HG02973 (cell line): Measurements from ENCODE around the gene LENG8.
"Not testable (repeated sequence)": the region's sequence is repeated elsewhere in the genome, so short reads cannot be mapped to it uniquely, and the experiment has no call there.

Experiments used
- ATAC-seq: cut with Tn5 transposase; IDR thresholded peaks from one replicate; pipeline ENCODE4 v1.9.1; 2021; ENCODE audit warnings: moderate library complexity; ENCODE audit not compliant: unreplicated experiment

LENG8 gene

DNA sequence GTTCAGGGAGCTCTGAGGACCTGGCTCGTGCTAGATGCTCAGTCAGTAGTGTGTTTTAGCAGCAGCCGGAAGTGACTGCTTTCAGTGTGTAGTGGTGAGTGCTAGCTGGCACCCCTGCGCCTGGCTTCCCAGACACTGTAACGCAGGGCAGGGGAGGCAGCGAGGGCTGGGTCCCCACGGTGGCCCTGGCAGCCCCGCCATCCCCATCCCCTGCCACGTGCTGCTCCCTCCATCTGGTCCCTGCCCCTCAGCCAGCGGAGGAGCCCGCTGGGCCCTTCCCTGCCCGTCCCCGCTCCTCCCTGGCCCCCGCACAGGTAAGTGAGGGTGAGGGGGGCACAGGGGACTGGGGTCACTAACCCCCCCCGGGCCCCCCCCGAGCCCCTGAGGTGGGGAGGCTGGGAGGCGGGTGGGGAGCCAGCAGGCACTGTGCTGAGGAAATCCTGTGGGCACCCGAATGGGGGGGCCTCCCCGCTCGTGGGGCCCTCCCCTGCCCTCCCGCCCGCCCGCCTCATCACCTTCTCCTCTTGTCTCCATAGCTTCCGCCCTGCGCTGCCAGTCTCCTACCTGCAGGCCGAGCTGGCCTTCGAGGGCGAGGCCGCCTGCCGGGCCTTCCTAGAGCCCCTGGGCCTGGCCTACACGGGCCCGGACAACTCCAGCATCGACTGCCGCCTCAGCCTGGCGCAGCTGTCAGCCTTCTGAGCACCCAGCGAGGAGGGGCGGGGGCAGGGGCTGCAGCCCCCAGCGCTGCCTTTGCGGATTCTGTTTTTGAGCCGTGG, 11.4 kb downstream of the LENG8 start:
- ATAC-seq = no peak

DNA sequence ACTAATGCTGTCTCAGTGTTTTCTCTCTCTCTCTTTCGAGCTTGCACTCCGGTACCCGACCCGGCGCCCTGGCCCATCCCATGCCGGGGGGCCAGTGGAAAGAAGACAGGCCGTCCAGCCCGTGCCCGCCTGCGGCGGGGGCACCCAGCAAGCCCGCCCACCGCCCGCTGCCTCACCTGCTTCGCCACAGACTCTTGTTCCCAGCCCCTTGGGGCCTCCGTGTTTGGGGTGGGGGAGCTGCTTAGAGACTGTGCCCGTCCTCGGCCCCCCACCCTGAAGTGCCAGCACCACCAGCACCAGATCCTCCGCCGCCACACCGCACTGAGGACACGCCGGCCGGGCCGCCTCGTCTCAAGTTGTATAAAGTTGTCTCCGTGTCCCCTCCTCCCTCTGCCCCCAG, 12.2 kb downstream of the LENG8 start:
- no peak for ATAC-seq

DNA sequence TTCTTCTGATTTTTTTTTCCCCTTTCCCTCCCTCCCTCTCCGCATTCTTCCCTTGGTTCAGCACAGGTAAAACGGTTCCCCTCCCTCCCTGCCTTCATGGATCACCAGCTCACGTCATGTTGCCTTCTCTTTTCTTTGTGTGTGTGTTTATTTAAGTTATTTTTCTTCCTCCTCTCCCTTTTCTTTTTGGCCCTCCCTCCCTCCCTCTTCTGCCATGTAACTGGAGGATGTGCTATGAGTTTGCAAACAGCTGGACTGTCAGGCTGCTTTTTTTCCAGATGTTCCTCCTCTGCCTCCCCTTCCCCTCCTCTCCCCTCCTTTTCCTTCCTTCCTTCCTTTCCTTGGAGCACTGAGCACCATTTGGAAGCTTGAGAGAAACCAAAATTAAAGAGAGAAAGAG, 12.6 kb downstream of the LENG8 start:
- no peak for ATAC-seq

GRCh38 chr19:54462047-54462654, 13.2 kb downstream of the LENG8 start:
- no peak for ATAC-seq

DNA sequence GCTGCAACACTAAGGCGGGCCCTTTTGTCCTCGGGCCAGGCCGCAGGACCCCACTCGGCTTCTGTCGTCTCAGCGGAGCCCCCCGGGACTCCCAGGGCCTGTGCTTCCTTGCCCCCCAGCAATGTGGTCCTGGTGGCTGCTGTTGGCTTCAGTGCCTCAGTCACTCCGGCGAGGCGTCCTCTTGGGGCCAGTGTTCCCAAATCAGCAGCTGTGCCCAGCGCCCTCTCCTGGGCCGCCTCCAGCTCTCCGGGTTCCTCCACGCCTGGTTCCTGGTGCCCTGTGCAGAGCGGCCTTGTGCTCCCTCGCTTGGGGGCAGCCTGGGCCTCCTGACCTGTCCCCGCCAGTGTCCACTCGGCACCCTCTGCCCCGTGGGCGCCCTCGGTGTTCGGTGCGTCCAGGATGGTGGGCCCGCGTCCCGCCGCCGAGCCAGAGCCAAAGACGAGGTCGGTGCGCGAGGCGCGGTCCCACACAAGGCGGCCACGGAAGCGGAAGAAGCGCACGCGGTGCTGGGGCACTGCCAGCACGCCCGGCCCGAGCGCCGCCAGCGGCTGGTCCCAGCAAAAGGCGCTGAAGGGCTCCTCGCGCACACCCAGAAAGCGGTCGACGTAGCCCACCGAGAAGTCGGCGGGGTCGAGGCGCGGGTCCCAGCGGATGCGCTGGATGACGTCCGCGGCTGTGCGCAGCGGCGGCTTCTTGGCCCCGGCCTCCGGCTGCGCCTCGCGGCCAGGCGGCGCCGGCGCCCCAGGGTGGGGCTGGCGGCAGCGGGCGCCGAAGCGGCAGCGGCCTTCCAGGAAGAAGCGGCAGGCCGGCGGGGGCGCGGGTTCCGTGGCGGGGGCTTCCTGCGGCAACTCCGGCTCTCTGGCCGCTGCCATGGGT, 13.9 kb downstream of the LENG8 start:
- ATAC-seq = peak; percentile 11

- ATAC-seq = peak; percentile 48
Observed at GRCh38 chr19:54463531-54464043, 14.6 kb downstream of the LENG8 start, which contains the start of gene LENG9. Gene LENG9 (minus strand): TSS chr19:54463778. CDS start chr19:54463526, 252 bp downstream.

DNA sequence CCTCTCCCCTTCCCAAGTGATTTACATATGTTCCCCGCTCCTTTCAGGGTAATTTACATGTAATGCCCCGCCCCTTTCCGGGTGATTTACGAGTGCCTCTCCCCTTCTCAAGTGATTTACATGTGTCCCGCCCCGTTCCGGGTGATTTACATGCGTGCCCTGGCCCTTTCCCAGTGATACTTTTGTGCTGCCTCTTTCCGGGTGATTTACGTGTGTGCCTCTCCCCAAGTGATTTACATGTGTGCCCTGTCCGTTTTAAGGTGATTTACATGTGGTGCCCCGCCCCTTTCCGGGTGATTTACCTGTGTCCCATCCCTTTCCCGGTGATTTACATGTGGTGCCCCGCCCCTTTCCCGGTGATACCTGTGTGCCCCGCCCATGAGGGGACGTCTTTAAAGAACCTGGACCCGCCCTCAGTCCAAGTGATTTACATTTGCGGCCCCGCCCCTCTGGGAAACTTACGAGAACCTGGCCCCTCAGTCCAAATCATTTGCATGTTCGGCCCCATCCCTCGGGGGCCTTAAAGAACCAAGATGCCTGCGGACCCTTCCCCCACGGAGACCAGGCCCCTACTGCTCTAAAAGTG, 15.1 kb downstream of the LENG8 start:
- ATAC-seq = peak; percentile 31

GRCh38 chr19:54464630-54465425, 15.8 kb downstream of the LENG8 start:
- ATAC-seq = peak; percentile 34

DNA sequence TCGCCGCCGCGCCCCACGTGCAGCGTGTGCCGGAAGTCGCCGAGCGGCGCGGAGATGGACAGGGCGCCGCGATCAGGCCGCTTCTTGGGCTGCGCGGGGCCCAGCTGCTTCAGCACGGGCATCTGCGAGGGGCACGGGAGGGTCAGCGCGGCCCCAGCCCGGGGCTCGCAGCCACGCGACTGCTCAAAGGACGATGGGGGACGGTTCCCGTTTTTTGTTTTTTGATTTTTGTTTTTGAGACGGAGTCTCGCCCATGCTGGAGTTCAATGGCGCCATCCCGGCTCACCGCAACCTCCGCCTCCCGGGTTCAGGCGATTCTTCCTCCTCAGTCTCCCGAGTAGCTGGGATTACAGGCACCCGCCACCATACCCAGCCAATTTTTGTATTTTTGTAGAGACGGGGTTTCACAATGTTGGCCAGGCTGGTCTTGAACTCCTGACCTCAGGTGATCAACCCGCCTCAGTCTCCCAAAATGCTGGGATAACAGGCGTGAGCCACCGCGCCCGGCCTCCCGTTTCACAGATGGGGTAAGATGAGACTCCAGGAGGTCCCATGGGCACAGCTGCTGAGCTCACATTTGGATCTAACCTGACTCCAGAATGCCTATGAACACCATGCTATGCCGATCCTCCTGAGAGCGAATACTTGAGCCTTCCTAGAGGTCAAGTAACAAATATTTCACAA, 16.6 kb downstream of the LENG8 start:
- no peak for ATAC-seq

GRCh38 chr19:54466110-54466480, 17.1 kb downstream of the LENG8 start:
- ATAC-seq = not testable (repeated sequence)

DNA sequence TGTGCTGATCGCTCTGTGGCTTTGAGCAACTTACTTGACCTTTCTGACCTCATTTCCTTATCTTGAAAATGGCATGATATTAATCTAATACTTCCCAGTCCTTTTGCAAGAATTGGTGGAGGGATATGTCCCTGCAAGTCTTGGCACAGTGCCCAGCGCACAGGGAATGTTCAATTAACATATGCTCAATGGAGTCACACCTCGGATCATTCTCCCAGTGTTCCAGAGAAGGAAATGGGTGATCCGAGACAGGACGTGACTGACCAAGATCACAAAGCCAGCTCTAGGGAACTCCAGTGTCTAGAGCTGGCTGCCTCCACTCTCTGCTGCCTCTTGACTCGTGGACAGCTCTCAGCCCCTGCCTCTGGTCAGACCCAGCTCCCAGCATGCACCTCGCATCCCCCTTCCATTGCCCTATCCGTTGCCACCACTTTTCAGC, 20.5 kb downstream of the LENG8 start:
- ATAC-seq = no peak

- no peak for ATAC-seq
Observed at GRCh38 chr19:54470276-54470887, 21.4 kb downstream of the LENG8 start.

DNA sequence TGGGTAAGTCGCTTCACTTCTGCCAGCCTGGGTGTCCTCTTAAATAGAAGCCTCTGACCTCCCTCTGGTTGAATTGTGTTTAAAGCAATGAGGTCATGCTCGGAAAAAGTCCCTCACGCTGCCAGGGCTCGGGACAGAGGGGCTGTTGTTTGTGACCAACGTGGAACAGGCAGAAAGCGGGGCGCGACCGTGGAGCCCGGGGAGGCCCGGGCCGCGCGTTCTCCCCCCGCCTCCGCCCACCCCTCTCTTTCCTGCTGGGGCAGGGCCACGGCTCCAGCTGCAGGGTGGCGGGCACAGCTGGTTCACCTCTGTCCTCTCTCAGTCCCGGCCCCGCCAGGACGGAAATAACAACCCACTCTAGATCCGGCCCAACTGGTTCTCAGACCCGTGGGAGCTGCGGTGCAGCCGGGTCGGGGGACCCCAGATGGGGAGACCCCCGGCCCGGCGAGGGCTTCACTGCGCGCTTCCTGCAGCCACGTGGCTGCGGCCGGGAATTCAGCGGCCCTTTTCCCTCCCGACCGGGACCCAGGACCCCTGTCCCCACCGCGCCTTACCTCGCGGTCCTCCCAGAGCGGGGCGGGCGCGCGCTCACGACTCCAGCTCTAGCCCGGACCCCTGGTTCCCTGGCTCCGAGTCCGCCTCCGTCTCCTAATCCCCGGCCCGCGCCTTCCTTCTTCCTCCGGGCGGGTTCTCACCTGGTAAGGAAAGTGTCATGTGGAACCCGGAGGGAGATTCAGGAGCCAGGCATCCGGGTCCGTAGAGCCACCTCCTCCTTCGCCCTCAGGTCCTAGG, 22.2 kb downstream of the LENG8 start:
- ATAC-seq = no peak

GRCh38 chr19:54473071-54473891, 24.3 kb downstream of the LENG8 start, which contains the start of gene CDC42EP5:
Gene CDC42EP5 (minus strand): TSS chr19:54473296. CDS start chr19:54465547, 7,749 bp downstream.
- no peak for ATAC-seq

DNA sequence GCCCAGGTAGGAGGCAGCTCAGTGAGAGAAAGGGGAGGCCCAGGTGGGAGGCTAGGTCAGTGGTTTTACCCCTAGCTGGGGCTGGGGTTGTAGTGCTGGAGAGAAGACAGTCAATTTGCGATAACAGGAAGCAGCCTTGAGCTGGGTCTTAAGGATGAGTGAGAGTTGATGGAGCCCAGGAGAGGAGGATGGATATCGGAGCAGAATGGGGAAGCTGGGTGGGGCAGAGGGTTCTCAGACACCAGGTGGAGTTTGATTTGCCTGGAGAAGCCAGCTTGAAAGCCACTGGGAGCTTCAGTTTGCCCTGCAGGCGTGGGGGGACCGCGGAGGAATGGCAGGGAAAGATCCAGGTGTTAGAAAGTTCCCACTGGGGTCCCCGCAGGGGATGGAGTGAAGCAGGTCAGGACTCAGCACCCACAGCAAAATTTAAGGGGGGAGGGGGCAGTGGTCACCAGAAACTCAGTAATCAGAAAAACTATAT, 24.9 kb downstream of the LENG8 start:
- no peak for ATAC-seq

DNA sequence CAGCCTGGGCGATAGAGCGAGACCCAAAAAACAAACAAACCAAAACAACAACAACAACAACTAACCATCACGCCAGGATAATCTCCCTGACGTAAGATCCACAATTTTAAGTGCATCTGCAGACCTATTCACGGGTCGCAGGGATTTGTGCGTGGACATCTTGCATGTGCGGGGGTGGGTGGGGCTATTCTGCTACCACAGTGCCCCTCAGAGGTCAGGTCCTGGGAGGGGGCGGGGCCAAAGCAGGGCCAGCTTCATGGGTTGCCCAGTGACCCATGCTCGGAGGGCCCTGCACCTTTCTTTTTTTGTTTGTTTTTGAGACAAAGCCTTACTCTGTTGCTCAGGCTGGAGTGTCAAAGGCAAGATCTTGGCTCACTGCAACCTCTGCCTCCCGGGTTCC, 26.7 kb downstream of the LENG8 start:
- no peak for ATAC-seq

DNA sequence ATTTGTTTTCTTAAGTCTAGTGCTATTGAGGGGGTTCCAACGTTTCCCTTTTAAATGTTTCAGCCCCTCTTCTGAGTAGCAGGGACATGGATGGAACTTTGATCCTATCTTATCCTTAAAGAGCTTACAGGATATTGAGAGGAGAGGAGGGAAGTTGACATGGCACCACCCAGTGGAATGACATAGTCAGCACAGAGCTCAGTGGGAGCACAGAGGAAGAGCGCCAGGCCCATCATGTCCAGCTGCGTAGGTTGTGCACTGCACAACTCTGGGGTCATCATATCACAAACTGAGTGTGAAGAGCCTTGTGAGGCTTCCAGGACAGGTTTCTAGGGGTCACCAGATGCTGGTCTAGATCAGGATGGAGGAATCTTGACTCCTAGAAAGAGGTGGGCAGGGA, 28.7 kb downstream of the LENG8 start:
- ATAC-seq = no peak
